ENCODE data around the gene HCFC1. TPM values are rescaled to one million over a fixed set of nuclear protein-coding genes. Genes with fewer than 3 reads are reported as not detected.

HCFC1 gene
- total and polyA plus RNA-seq, 2 of the 8 experiments (the other 6 are each of a cell fraction or from before 2014, with no cell fraction given) = 24.9 to 117 TPM

DNA sequence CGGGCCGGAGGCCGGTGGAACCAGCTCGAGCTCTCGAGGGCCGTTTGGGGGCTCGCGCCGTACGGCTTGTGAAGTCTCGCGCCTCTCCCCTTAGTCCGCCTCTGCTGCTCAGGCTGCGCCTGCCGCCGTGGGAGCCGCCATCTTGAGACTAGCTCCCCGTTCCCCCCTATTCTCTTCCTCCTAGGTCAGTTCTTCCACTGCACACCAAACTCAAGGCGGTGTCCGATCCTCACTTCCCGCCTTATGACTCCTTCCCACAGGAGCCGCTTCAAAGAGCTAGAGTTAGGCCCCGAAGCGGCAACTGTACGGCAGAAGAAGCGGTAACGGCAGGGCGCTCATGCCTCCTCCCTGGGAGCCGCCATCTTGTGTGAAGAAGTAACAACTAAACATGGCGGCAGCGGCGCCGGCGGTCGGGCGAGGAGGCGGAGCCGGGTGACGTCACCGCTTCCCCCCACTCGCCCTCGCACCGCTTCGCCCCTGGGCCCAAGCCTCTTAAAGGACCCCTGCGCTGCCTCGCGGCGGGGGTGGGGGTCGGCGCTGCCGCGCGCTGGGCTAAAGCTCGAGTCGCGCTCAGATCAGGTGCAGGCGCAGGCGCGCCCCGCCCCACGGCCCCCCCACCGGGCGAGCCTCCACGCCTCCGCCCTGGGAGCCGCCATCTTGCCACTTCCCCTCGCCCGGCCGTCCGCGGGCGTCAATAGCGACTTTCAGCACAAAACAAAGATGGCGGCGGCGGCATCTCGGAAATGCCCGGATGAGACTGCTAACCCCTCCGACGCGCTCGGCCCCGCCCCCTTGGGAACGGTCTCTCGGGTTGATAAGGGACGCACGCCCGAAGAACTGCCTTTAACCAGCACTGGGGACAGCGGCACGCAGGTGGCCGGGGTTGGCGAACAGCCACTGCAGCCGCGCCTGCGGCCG, at the start of gene HCFC1 (continued):
- TF ChIP-seq RNF2 (IDR thresholded peaks at IDR 0.05; ENCODE audit: borderline replicate concordance, low read depth, low read length, missing control alignments, poor library complexity, severe bottlenecking) (no peak), HDAC6 (IDR thresholded peaks at IDR 0.05; ENCODE audit: low read depth, low read length) (no peak), JUN (IDR thresholded peaks at IDR 0.05; ENCODE audit: low read depth, low read length) (no peak), SIN3A (conservative IDR thresholded peaks at IDR 0.05 in 1 of 2, IDR thresholded peaks at IDR 0.05 in 1 of 2; ENCODE audit: low read depth in 1 of 2, low read length in 2 of 2) (no peak), CREB1 (IDR thresholded peaks at IDR 0.05) (peak; percentile 72), SP4 (IDR thresholded peaks at IDR 0.05; ENCODE audit: low read length) (no peak), RFX5 (IDR thresholded peaks at IDR 0.05; ENCODE audit: borderline replicate concordance, low read depth, low read length) (no peak), SUZ12 (IDR thresholded peaks at IDR 0.05; ENCODE audit: low read length) (no peak), SIRT6 (IDR thresholded peaks at IDR 0.05; ENCODE audit: low read length) (no peak), SAP30 (IDR thresholded peaks at IDR 0.05; ENCODE audit: insufficient read depth, insufficient replicate concordance, low read length) (no peak), POLR2AphosphoS5 (IDR thresholded peaks at IDR 0.05; ENCODE audit: low read depth, low read length) (peak; percentile 94), JUND (IDR thresholded peaks at IDR 0.05; ENCODE audit: low read length) (peak; percentile 84), CEBPB (IDR thresholded peaks at IDR 0.05; ENCODE audit: low read depth, low read length) (no peak), GTF2F1 (IDR thresholded peaks at IDR 0.05; ENCODE audit: borderline replicate concordance, low read depth, low read length) (no peak), EGR1 (IDR thresholded peaks at IDR 0.05; ENCODE audit: borderline replicate concordance, low read depth, low read length) (no peak), ZNF274 (IDR thresholded peaks at IDR 0.05; ENCODE audit: borderline replicate concordance, extremely low read depth, low read length) (no peak), PHF8 (conservative IDR thresholded peaks at IDR 0.05; ENCODE audit: low read depth, low read length) (peak; percentile 64), POU5F1 (IDR thresholded peaks at IDR 0.05; ENCODE audit: low read depth, low read length) (no peak), SIX5 (IDR thresholded peaks at IDR 0.05; ENCODE audit: low read depth, low read length) (no peak), CHD1 (IDR thresholded peaks at IDR 0.05; ENCODE audit: low read depth, low read length) (no peak; the same call in 1 of the 2 replicates), KDM4A (IDR thresholded peaks at IDR 0.05; ENCODE audit: low read depth, low read length, severe bottlenecking) (no peak)
- TF ChIP-seq, protein P1, sequence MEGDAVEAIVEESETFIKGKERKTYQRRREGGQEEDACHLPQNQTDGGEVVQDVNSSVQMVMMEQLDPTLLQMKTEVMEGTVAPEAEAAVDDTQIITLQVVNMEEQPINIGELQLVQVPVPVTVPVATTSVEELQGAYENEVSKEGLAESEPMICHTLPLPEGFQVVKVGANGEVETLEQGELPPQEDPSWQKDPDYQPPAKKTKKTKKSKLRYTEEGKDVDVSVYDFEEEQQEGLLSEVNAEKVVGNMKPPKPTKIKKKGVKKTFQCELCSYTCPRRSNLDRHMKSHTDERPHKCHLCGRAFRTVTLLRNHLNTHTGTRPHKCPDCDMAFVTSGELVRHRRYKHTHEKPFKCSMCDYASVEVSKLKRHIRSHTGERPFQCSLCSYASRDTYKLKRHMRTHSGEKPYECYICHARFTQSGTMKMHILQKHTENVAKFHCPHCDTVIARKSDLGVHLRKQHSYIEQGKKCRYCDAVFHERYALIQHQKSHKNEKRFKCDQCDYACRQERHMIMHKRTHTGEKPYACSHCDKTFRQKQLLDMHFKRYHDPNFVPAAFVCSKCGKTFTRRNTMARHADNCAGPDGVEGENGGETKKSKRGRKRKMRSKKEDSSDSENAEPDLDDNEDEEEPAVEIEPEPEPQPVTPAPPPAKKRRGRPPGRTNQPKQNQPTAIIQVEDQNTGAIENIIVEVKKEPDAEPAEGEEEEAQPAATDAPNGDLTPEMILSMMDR (IDR thresholded peaks at IDR 0.05; ENCODE audit: control extremely low read depth in 1 of 3, insufficient read depth in 1 of 3, low read depth in 1 of 3, low read length in 3 of 3) = no peak
